Neural cell (in vitro differentiated cells): ENCODE data around the gene ERBB4. TPM values are rescaled to one million over a fixed set of nuclear protein-coding genes. Genes with fewer than 3 reads are reported as not detected.

Experiments used
- H2AFZ ChIP-seq: fragments of 200-600, 300-800 bp; sonication (generic), shearing (Covaris generic); 2 replicates; pipeline ENCODE4 v1.6.0; 2014; ENCODE audit warnings: low read depth, mild to moderate bottlenecking, antibody characterized with exemption, low read length, moderate library complexity
- H3F3A ChIP-seq: fragments of 200-600 bp; shearing (Covaris generic); 2 replicates; pipeline ENCODE4 v1.6.1; 2016; ENCODE audit warnings: mild to moderate bottlenecking, moderate library complexity, mixed read lengths, antibody characterized with exemption, low read length; ENCODE audit not compliant: insufficient read depth, poor library complexity, severe bottlenecking
- H3K27ac ChIP-seq: fragments of 200-600, 300-800 bp; sonication (generic), shearing (Covaris generic); 2 replicates; pipeline ENCODE4 v1.5.1; 2014; ENCODE audit warnings: mild to moderate bottlenecking, low read length, moderate library complexity
- H3K27me3 ChIP-seq: fragments of 300-800, 200-600 bp; sonication (generic), shearing (Covaris generic); 2 replicates; pipeline ENCODE4 v1.6.0; 2014; ENCODE audit warnings: mild to moderate bottlenecking, low read depth, low read length, moderate library complexity; ENCODE audit not compliant: insufficient read depth
- H3K36me3 ChIP-seq: fragments of 300-800, 200-600 bp; sonication (generic), shearing (Covaris generic); 2 replicates; pipeline ENCODE4 v1.5.1; 2014; ENCODE audit warnings: mild to moderate bottlenecking, antibody characterized with exemption, low read length, moderate library complexity; ENCODE audit not compliant: insufficient read depth
- H3K4me2 ChIP-seq: fragments of 300-800, 200-600 bp; sonication (generic), shearing (Covaris generic); 2 replicates; pipeline ENCODE4 v1.6.0; 2014; ENCODE audit warnings: mild to moderate bottlenecking, low read length
- H3K4me3 ChIP-seq: fragments of 300-800, 200-600 bp; sonication (generic), shearing (Covaris generic); 2 replicates; pipeline ENCODE4 v1.5.1; 2014; ENCODE audit warnings: mild to moderate bottlenecking, low read length, moderate library complexity
- H3K79me2 ChIP-seq: fragments of 200-600 bp; shearing (Covaris generic); replicated peaks from 2 replicates; pipeline ENCODE4 v1.6.0; 2014; ENCODE audit warnings: mild to moderate bottlenecking, low read length, moderate library complexity; ENCODE audit not compliant: insufficient read depth
- H3K9ac ChIP-seq: fragments of 300-800, 200-600 bp; sonication (generic), shearing (Covaris generic); 2 replicates; pipeline ENCODE4 v1.6.1; 2016; ENCODE audit warnings: mild to moderate bottlenecking, low read length, mixed read lengths
- H3K9me2 ChIP-seq: fragments of 200-600 bp; shearing (Covaris generic); 2 replicates; pipeline ENCODE4 v1.6.1; 2016; ENCODE audit warnings: mild to moderate bottlenecking, low read length, mixed read lengths; ENCODE audit not compliant: insufficient read depth
- H3K9me3 ChIP-seq: fragments of 200-600, 300-800 bp; sonication (generic), shearing (Covaris generic); 2 replicates; pipeline ENCODE4 v1.6.1; 2016; ENCODE audit warnings: mild to moderate bottlenecking, mixed run types, low read length, moderate library complexity, mixed read lengths
- H4K20me1 ChIP-seq: fragments of 200-600 bp; shearing (Covaris generic); 2 replicates; pipeline ENCODE4 v1.6.1; 2016; ENCODE audit warnings: mild to moderate bottlenecking, mixed run types; ENCODE audit not compliant: insufficient read depth
- CTCF ChIP-seq: fragments of 450-650 bp; IDR thresholded peaks from 2 replicates; pipeline ENCODE4 v1.5.1; 2014; ENCODE audit warnings: antibody characterized with exemption, mild to moderate bottlenecking, moderate library complexity; ENCODE audit not compliant: poor library complexity, severe bottlenecking
- EP300 ChIP-seq: fragments of 450-650 bp; conservative IDR thresholded peaks from 2 replicates; pipeline ENCODE4 v1.6.1; 2014; ENCODE audit warnings: antibody characterized with exemption, mild to moderate bottlenecking, moderate library complexity; ENCODE audit not compliant: poor library complexity, severe bottlenecking
- EZH2 ChIP-seq: fragments of 200-600, 300-800 bp; shearing (Covaris generic), sonication (generic); IDR thresholded peaks from 2 replicates; pipeline ENCODE4 v1.6.1; 2014; ENCODE audit warnings: antibody characterized with exemption, low read length, borderline replicate concordance, mild to moderate bottlenecking; ENCODE audit not compliant: insufficient read depth, poor library complexity, severe bottlenecking
- MXI1 ChIP-seq: fragments of 450-650 bp; conservative IDR thresholded peaks from 2 replicates; pipeline ENCODE4 v1.6.1; 2014; ENCODE audit warnings: antibody characterized with exemption, mild to moderate bottlenecking; ENCODE audit not compliant: poor library complexity, severe bottlenecking
- POLR2AphosphoS5 ChIP-seq: IDR thresholded peaks from 2 replicates; pipeline ENCODE4 v1.6.1; 2012
- RAD21 ChIP-seq: fragments of 450-650 bp; conservative IDR thresholded peaks from 2 replicates; pipeline ENCODE4 v1.6.1; 2014; ENCODE audit warnings: antibody characterized with exemption, mild to moderate bottlenecking, moderate library complexity
- SMC3 ChIP-seq: fragments of 450-650 bp; conservative IDR thresholded peaks from 2 replicates; pipeline ENCODE4 v1.6.1; 2014; ENCODE audit warnings: antibody characterized with exemption, mild to moderate bottlenecking, moderate library complexity; ENCODE audit not compliant: poor library complexity
- TAF1 ChIP-seq: IDR thresholded peaks from 2 replicates; pipeline ENCODE4 v1.6.1; 2012; ENCODE audit warnings: low read depth
- polyA plus RNA-seq: library from polyadenylated mRNA; depleted of rRNA; stranded (reverse); fragments of >200 nt; gene quantifications from 2 replicates; pipeline ENCODE4 v1.2.3, GENCODE V29; 2014
- TF ChIP-seq, protein P1 (sequence below): IDR thresholded peaks from 2 replicates; pipeline ENCODE4 v1.6.1; 2012; ENCODE audit warnings: borderline replicate concordance

The ERBB4 gene
- polyA plus RNA-seq, 1 donor from 2014 or later, result 0.69 TPM

GRCh38 chr2:212530991-212531390 is 7.6 kb downstream of the ERBB4 start:
- H3K36me3 ChIP-seq, result no peaks in the 10 kb centered on the region
- no peak overlapping the region for H3K27ac ChIP-seq
- H2AFZ ChIP-seq, result no peak overlapping the region
- H3F3A ChIP-seq, result no peaks in the 10 kb centered on the region
- TF ChIP-seq POLR2AphosphoS5 (no peak), SMC3 (no peak), EP300 (no peak), EZH2 (no peak), CTCF (no peak), RAD21 (no peak), MXI1 (no peak), TAF1 (no peak)
- TF ChIP-seq, protein P1, sequence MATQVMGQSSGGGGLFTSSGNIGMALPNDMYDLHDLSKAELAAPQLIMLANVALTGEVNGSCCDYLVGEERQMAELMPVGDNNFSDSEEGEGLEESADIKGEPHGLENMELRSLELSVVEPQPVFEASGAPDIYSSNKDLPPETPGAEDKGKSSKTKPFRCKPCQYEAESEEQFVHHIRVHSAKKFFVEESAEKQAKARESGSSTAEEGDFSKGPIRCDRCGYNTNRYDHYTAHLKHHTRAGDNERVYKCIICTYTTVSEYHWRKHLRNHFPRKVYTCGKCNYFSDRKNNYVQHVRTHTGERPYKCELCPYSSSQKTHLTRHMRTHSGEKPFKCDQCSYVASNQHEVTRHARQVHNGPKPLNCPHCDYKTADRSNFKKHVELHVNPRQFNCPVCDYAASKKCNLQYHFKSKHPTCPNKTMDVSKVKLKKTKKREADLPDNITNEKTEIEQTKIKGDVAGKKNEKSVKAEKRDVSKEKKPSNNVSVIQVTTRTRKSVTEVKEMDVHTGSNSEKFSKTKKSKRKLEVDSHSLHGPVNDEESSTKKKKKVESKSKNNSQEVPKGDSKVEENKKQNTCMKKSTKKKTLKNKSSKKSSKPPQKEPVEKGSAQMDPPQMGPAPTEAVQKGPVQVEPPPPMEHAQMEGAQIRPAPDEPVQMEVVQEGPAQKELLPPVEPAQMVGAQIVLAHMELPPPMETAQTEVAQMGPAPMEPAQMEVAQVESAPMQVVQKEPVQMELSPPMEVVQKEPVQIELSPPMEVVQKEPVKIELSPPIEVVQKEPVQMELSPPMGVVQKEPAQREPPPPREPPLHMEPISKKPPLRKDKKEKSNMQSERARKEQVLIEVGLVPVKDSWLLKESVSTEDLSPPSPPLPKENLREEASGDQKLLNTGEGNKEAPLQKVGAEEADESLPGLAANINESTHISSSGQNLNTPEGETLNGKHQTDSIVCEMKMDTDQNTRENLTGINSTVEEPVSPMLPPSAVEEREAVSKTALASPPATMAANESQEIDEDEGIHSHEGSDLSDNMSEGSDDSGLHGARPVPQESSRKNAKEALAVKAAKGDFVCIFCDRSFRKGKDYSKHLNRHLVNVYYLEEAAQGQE, result no peak
- no peak overlapping the region for H3K4me2 ChIP-seq
- no peaks in the 10 kb centered on the region for H3K9me3 ChIP-seq
- no peaks in the 10 kb centered on the region for H4K20me1 ChIP-seq
- no peak overlapping the region for H3K9ac ChIP-seq
- H3K9me2 ChIP-seq, result no peaks in the 10 kb centered on the region
- no peaks in the 10 kb centered on the region for H3K79me2 ChIP-seq
- H3K27me3 ChIP-seq, result peaks cover 25% of the 10 kb centered on the region
- H3K4me3 ChIP-seq, result no peak overlapping the region

GRCh38 chr2:212530373-212530772 is 8.2 kb downstream of the ERBB4 start:
- H3K4me2 ChIP-seq, result no peak overlapping the region
- no peak overlapping the region for H2AFZ ChIP-seq
- no peaks in the 10 kb centered on the region for H3K36me3 ChIP-seq
- no peak overlapping the region for H3K4me3 ChIP-seq
- H4K20me1 ChIP-seq, result no peaks in the 10 kb centered on the region
- H3K9ac ChIP-seq, result no peak overlapping the region
- H3K27me3 ChIP-seq, result peaks cover 19% of the 10 kb centered on the region
- no peaks in the 10 kb centered on the region for H3K9me2 ChIP-seq
- H3F3A ChIP-seq, result no peaks in the 10 kb centered on the region
- no peaks in the 10 kb centered on the region for H3K79me2 ChIP-seq
- no peak overlapping the region for H3K27ac ChIP-seq
- no peaks in the 10 kb centered on the region for H3K9me3 ChIP-seq
- TF ChIP-seq, protein P1, result no peak
- TF ChIP-seq CTCF (no peak), POLR2AphosphoS5 (no peak), SMC3 (no peak), RAD21 (no peak), EP300 (no peak), MXI1 (no peak), EZH2 (no peak), TAF1 (no peak)
